K562 (cell line): ENCODE data around the gene LRRC19.

Source experiments
- GTF2E2 ChIP-seq: fragments of 200-800 bp; sonication (Bioruptor generic); IDR thresholded peaks from 2 replicates; pipeline ENCODE4 v1.6.1; 2016; ENCODE audit warnings: missing genetic modification characterization, missing compliant biosample characterization
- MAZ ChIP-seq, 2 experiments: fragments of 450-650 bp in 1 of 2; sonication (generic) in 1 of 2; formaldehyde crosslinking; IDR thresholded peaks in 1 of 2; conservative IDR thresholded peaks in 1 of 2; 2 replicates each; pipeline versions ENCODE4 v1.4.0 to v1.5.0; 2020; ENCODE audit warnings: mild to moderate bottlenecking in 1 of 2, missing genetic modification reagents in 1 of 2

- TF ChIP-seq MAZ (CRISPR knock-in tag; conservative IDR thresholded peaks at IDR 0.05 in 1 of 2, IDR thresholded peaks at IDR 0.05 in 1 of 2) (no peak), GTF2E2 (no peak)
Observed at GRCh38 chr9:27022920-27023319, 17.4 kb upstream of the LRRC19 start.
